GM23338 (cell line): ENCODE data around the gene RIMS3. TPM values are rescaled to one million over a fixed set of nuclear protein-coding genes. Genes with fewer than 3 reads are reported as not detected.
"Not testable (repeated sequence)": the region's sequence is repeated elsewhere in the genome, so short reads cannot be mapped to it uniquely, and the experiment has no call there.

ENCODE experiments used
- ATAC-seq: fragments of 200-7000 bp; cut with Tn5 transposase; 3 replicates; pipeline ENCODE4 v1.9.1; 2020
- DNase-seq: peaks from one replicate; pipeline ENCODE4 v3.0.0-alpha.2; 2015; ENCODE audit warnings: low spot score
- H2AFZ ChIP-seq: fragments of 200-600 bp; sonication (generic); 2 replicates; pipeline ENCODE4 v1.8.0; 2016; ENCODE audit warnings: antibody characterized with exemption, mild to moderate bottlenecking, moderate library complexity
- H3F3A ChIP-seq: fragments of 200-600 bp; sonication (generic); replicated peaks from 2 replicates; pipeline ENCODE4 v1.8.0; 2017; ENCODE audit warnings: antibody characterized with exemption, mixed run types, low read depth
- H3K27ac ChIP-seq: fragments of 200-600 bp; sonication (generic); 2 replicates; pipeline ENCODE4 v1.6.1; 2016; ENCODE audit warnings: low read depth
- H3K27me3 ChIP-seq: fragments of 200-600 bp; sonication (generic); 2 replicates; pipeline ENCODE4 v1.8.0; 2016; ENCODE audit warnings: mild to moderate bottlenecking, mixed run types, moderate library complexity; ENCODE audit not compliant: insufficient read depth
- H3K36me3 ChIP-seq: fragments of 200-600 bp; sonication (generic); 2 replicates; pipeline ENCODE4 v1.8.0; 2016; ENCODE audit warnings: mild to moderate bottlenecking; ENCODE audit not compliant: insufficient read depth
- H3K4me1 ChIP-seq: fragments of 200-600 bp; sonication (generic); 2 replicates; pipeline ENCODE4 v1.8.0; 2016; ENCODE audit warnings: mild to moderate bottlenecking, moderate library complexity; ENCODE audit not compliant: insufficient read depth
- H3K4me2 ChIP-seq: fragments of 200-600 bp; sonication (generic); 2 replicates; pipeline ENCODE4 v1.7.1; 2017; ENCODE audit warnings: mixed run types
- H3K4me3 ChIP-seq: fragments of 200-600 bp; sonication (generic); 2 replicates; pipeline ENCODE4 v1.6.1; 2016; ENCODE audit warnings: mixed run types
- H3K79me2 ChIP-seq: fragments of 200-600 bp; sonication (generic); replicated peaks from 2 replicates; pipeline ENCODE4 v1.8.0; 2017; ENCODE audit warnings: mild to moderate bottlenecking; ENCODE audit not compliant: insufficient read depth
- H3K9me2 ChIP-seq: fragments of 200-600 bp; sonication (generic); 2 replicates; pipeline ENCODE4 v1.8.0; 2017; ENCODE audit not compliant: insufficient read depth
- H4K20me1 ChIP-seq: fragments of 200-600 bp; sonication (generic); replicated peaks from 2 replicates; pipeline ENCODE4 v1.8.0; 2017; ENCODE audit warnings: mild to moderate bottlenecking; ENCODE audit not compliant: insufficient read depth
- H3K27ac Mint-ChIP-seq: 2 replicates; pipeline ENCODE4 v1.8.0; 2020; ENCODE audit warnings: inconsistent platforms, mild to moderate bottlenecking, moderate library complexity, mixed read lengths
- H3K27me3 Mint-ChIP-seq: 3 replicates; pipeline ENCODE4 v1.8.0; 2022; ENCODE audit warnings: low read depth, mild to moderate bottlenecking, moderate library complexity, mixed read lengths, inconsistent platforms; ENCODE audit not compliant: insufficient read depth, poor library complexity
- H3K36me3 Mint-ChIP-seq: 3 replicates; pipeline ENCODE4 v1.8.0; 2021; ENCODE audit warnings: low read depth, mild to moderate bottlenecking, inconsistent platforms, moderate library complexity, mixed read lengths
- H3K4me1 Mint-ChIP-seq: 3 replicates; pipeline ENCODE4 v1.8.0; 2020; ENCODE audit warnings: mild to moderate bottlenecking, inconsistent platforms, mixed read lengths
- H3K4me3 Mint-ChIP-seq: 3 replicates; pipeline ENCODE4 v1.8.0; 2021; ENCODE audit warnings: moderate library complexity, mild to moderate bottlenecking, inconsistent platforms, mixed read lengths
- H3K9me3 Mint-ChIP-seq: 3 replicates; pipeline ENCODE4 v1.8.0; 2020; ENCODE audit warnings: moderate library complexity, mild to moderate bottlenecking, inconsistent platforms, mixed read lengths
- CREB1 ChIP-seq: fragments of 250-450 bp; sonication (Bioruptor Pico); IDR thresholded peaks from 2 replicates; pipeline ENCODE4 v1.5.0; 2020; ENCODE audit warnings: low read depth, mild to moderate bottlenecking, moderate library complexity
- CTCF ChIP-seq, 2 experiments: fragments of 200-600 bp in 1 of 2; sonication (generic) in 1 of 2; conservative IDR thresholded peaks; 2 replicates each; pipeline versions ENCODE4 v1.5.1 to v1.6.1; 2016 to 2017; ENCODE audit warnings: antibody characterized with exemption in 2 of 2, low read depth in 2 of 2, mild to moderate bottlenecking in 2 of 2, moderate library complexity in 1 of 2
- ETS1 ChIP-seq: IDR thresholded peaks from 2 replicates; pipeline ENCODE4 v1.6.1; 2016; ENCODE audit warnings: antibody characterized with exemption
- EZH2 ChIP-seq: fragments of 200-600 bp; sonication (generic); IDR thresholded peaks from one replicate; pipeline ENCODE4 v1.8.0; 2017; ENCODE audit warnings: antibody characterized with exemption, mild to moderate bottlenecking, low read depth; ENCODE audit not compliant: unreplicated experiment
- EZH2phosphoT487 ChIP-seq: fragments of 200-600 bp; sonication (generic); IDR thresholded peaks from one replicate; pipeline ENCODE4 v1.8.1; 2018; ENCODE audit warnings: antibody characterized with exemption; ENCODE audit not compliant: unreplicated experiment
- JUNB ChIP-seq: IDR thresholded peaks from one replicate; pipeline ENCODE4 v1.6.1; 2016; ENCODE audit warnings: antibody characterized with exemption; ENCODE audit not compliant: unreplicated experiment
- NANOG ChIP-seq: IDR thresholded peaks from 2 replicates; pipeline ENCODE4 v1.6.1; 2016; ENCODE audit warnings: antibody characterized with exemption, borderline replicate concordance
- STAT1 ChIP-seq: IDR thresholded peaks from one replicate; pipeline ENCODE4 v1.6.1; 2016; ENCODE audit warnings: antibody characterized with exemption; ENCODE audit not compliant: unreplicated experiment
- ZNF114 ChIP-seq: fragments of 250-450 bp; sonication (Bioruptor Pico); IDR thresholded peaks from 2 replicates; pipeline ENCODE4 v1.5.0; 2020; ENCODE audit warnings: mild to moderate bottlenecking, moderate library complexity
- ZNF331 ChIP-seq: fragments of 250-450 bp; sonication (Bioruptor Pico); IDR thresholded peaks from 2 replicates; pipeline ENCODE4 v1.5.0; 2020; ENCODE audit warnings: low read depth, mild to moderate bottlenecking, moderate library complexity
- polyA plus RNA-seq: library from polyadenylated mRNA; unstranded; fragments of >200 nt; fragmentation: Nextera tagmentation; extraction: Ambion mirVana; gene quantifications from 2 replicates; pipeline ENCODE4 v1.2.1, GENCODE V29; 2016
- total RNA-seq: library from RNA; depleted of rRNA; stranded (reverse); fragments of >200 nt; shearing (Covaris generic); gene quantifications from 2 replicates; pipeline ENCODE4 v1.2.3, GENCODE V29; 2014
- TF ChIP-seq, protein P1 (sequence below): IDR thresholded peaks from one replicate; pipeline ENCODE4 v1.6.1; 2018; ENCODE audit warnings: antibody characterized with exemption; ENCODE audit not compliant: unreplicated experiment

Gene RIMS3
- total and polyA plus RNA-seq, 2 experiments from 2014 or later, result 8.7 to 27.2 TPM

GRCh38 chr1:40630488-40631223 is 34.8 kb downstream of the RIMS3 start:
- Mint-ChIP-seq H3K4me3 (no peak overlapping the region), H3K36me3 (no peaks in the 10 kb centered on the region; the same call in 2 of the 3 replicates), H3K27ac (no peak overlapping the region), H3K4me1 (no peaks in the 10 kb centered on the region), H3K27me3 (peaks cover 7% of the 10 kb centered on the region), H3K9me3 (no peaks in the 10 kb centered on the region)
- Histone ChIP-seq H3K27ac (no peak overlapping the region), H3K27me3 (no peaks in the 10 kb centered on the region), H2AFZ (no peak overlapping the region), H4K20me1 (no peaks in the 10 kb centered on the region), H3K4me1 (no peaks in the 10 kb centered on the region), H3F3A (no peaks in the 10 kb centered on the region), H3K9me2 (no peaks in the 10 kb centered on the region), H3K36me3 (no peaks in the 10 kb centered on the region), H3K4me3 (no peak overlapping the region), H3K4me2 (no peak overlapping the region), H3K79me2 (no peaks in the 10 kb centered on the region)
- peak; percentile 87 for DNase-seq
- peak; percentile 68 to 86 for TF ChIP-seq CTCF (conservative IDR thresholded peaks at IDR 0.05; ENCODE audit: low read depth in 2 of 2)
- no peak for TF ChIP-seq CREB1
- ATAC-seq, result peak; percentile 100

DNA sequence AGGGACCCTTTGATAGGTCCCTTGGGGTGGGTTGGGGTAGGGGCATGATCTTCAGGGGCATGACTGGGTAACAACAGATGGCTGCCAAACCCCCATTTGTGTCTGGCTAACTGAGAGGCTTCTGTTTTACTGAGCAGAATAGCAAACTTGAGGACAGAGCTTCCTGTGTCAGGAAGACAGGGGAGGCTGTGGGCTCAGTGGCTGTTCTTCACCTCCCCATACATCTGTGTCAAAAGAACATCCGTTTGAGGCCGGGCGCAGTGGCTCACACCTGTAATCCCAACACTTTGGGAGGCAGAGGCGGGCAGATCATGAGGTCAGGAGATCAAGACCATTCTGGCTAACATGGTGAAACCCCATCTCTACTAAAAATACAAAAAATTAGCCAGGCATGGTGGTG is 35.9 kb downstream of the RIMS3 start:
- H3K4me1 Mint-ChIP-seq, H3K27me3 Mint-ChIP-seq, H3K27me3 ChIP-seq, H3K4me3 ChIP-seq, H3K27ac Mint-ChIP-seq, H3F3A ChIP-seq, H3K4me1 ChIP-seq, H3K4me2 ChIP-seq, H3K36me3 ChIP-seq, H3K36me3 Mint-ChIP-seq, ATAC-seq, H3K4me3 Mint-ChIP-seq, H3K79me2 ChIP-seq, H3K9me2 ChIP-seq, H3K27ac ChIP-seq, H4K20me1 ChIP-seq, H3K9me3 Mint-ChIP-seq, H2AFZ ChIP-seq, DNase-seq: not testable (repeated sequence)

- Histone ChIP-seq H3K4me2 (no peak overlapping the region), H4K20me1 (no peaks in the 10 kb centered on the region), H3K4me3 (no peak overlapping the region), H3K27ac (no peak overlapping the region), H3K36me3 (no peaks in the 10 kb centered on the region), H3K79me2 (no peaks in the 10 kb centered on the region), H2AFZ (no peak overlapping the region), H3K4me1 (no peaks in the 10 kb centered on the region), H3K27me3 (no peaks in the 10 kb centered on the region), H3F3A (no peaks in the 10 kb centered on the region), H3K9me2 (no peaks in the 10 kb centered on the region)
- no peaks in the 10 kb centered on the region; the same call in 2 of the 3 replicates for H3K36me3 Mint-ChIP-seq
- H3K27me3 Mint-ChIP-seq, result peaks cover 7% of the 10 kb centered on the region
- ATAC-seq, result no peak
- DNase-seq, result no peak
- H3K27ac Mint-ChIP-seq, result no peak overlapping the region
- no peak overlapping the region for H3K4me3 Mint-ChIP-seq
- no peaks in the 10 kb centered on the region for H3K9me3 Mint-ChIP-seq
- no peaks in the 10 kb centered on the region for H3K4me1 Mint-ChIP-seq
- TF ChIP-seq CREB1 (no peak), EZH2 (no peak), ZNF114 (CRISPR knock-in tag) (no peak), JUNB (no peak), STAT1 (no peak), EZH2phosphoT487 (no peak), ZNF331 (CRISPR knock-in tag) (no peak), CTCF (conservative IDR thresholded peaks at IDR 0.05; ENCODE audit: low read depth in 2 of 2) (no peak), ETS1 (no peak), NANOG (no peak)
- TF ChIP-seq, protein P1, sequence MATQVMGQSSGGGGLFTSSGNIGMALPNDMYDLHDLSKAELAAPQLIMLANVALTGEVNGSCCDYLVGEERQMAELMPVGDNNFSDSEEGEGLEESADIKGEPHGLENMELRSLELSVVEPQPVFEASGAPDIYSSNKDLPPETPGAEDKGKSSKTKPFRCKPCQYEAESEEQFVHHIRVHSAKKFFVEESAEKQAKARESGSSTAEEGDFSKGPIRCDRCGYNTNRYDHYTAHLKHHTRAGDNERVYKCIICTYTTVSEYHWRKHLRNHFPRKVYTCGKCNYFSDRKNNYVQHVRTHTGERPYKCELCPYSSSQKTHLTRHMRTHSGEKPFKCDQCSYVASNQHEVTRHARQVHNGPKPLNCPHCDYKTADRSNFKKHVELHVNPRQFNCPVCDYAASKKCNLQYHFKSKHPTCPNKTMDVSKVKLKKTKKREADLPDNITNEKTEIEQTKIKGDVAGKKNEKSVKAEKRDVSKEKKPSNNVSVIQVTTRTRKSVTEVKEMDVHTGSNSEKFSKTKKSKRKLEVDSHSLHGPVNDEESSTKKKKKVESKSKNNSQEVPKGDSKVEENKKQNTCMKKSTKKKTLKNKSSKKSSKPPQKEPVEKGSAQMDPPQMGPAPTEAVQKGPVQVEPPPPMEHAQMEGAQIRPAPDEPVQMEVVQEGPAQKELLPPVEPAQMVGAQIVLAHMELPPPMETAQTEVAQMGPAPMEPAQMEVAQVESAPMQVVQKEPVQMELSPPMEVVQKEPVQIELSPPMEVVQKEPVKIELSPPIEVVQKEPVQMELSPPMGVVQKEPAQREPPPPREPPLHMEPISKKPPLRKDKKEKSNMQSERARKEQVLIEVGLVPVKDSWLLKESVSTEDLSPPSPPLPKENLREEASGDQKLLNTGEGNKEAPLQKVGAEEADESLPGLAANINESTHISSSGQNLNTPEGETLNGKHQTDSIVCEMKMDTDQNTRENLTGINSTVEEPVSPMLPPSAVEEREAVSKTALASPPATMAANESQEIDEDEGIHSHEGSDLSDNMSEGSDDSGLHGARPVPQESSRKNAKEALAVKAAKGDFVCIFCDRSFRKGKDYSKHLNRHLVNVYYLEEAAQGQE, result no peak
These were observed 36.6 kb downstream of the RIMS3 start for GRCh38 chr1:40628903-40629292.
